Measurements from ENCODE around the gene ZNF99.

- TF ChIP-seq CTCF (conservative IDR thresholded peaks at IDR 0.05 in 1 of 2, IDR thresholded peaks at IDR 0.05 in 1 of 2; ENCODE audit: extremely low read depth in 1 of 2, insufficient read depth in 1 of 2, low read depth in 1 of 2, low read length in 2 of 2), result no peak
- TF ChIP-seq EZH2 (IDR thresholded peaks at IDR 0.05; ENCODE audit: borderline replicate concordance, low read length), result no peak
Measured at GRCh38 chr19:22806418-22806817, 22.5 kb upstream of the ZNF99 start.

Measured in mammary epithelial cell (primary cell).